H1 (cell line): ENCODE data around the gene ORMDL2. TPM values are rescaled to one million over a fixed set of nuclear protein-coding genes. Genes with fewer than 3 reads are reported as not detected.

Experiments used
- CTCF ChIA-PET: fragments of 300-600 bp; sonication (Branson Sonifier 250); formaldehyde crosslinking; loops from one replicate; lab custom pipeline; 2021; ENCODE audit not compliant: partially characterized antibody; lab: Charles Lee
- POLR2A ChIA-PET: fragments of 300-600 bp; sonication (Branson Sonifier 250); formaldehyde crosslinking; loops from one replicate; lab custom pipeline; 2021; ENCODE audit warnings: inconsistent platforms; ENCODE audit not compliant: partially characterized antibody; lab: Charles Lee
- DNase-seq, 2 experiments: peaks; one replicate each; pipeline versions ENCODE4 v3.0.0 to v3.0.0-alpha.2; 2010 to 2022; ENCODE audit warnings: low spot score in 2 of 2, low read depth in 1 of 2, mixed read lengths in 1 of 2
- FAIRE-seq: peaks from 2 replicates; lab custom pipeline; 2011; peaks lifted over from hg19 to GRCh38; lab: Jason Lieb, UNC
- H2AFZ ChIP-seq: 2 replicates; pipeline ENCODE4 v1.8.1; 2012; ENCODE audit warnings: low read length, inconsistent platforms
- H2AK5ac ChIP-seq: 2 replicates; pipeline ENCODE4 v1.6.1; 2013; ENCODE audit warnings: low read depth, low read length
- H2BK120ac ChIP-seq: replicated peaks from 2 replicates; pipeline ENCODE3; 2013; ENCODE audit warnings: low read depth, low read length, inconsistent platforms
- H2BK12ac ChIP-seq: 2 replicates; pipeline ENCODE4 v1.6.1; 2013; ENCODE audit warnings: low read depth, low read length
- H2BK15ac ChIP-seq: 2 replicates; pipeline ENCODE4 v1.6.1; 2013; ENCODE audit warnings: low read length
- H2BK20ac ChIP-seq: 2 replicates; pipeline ENCODE4 v1.6.1; 2013; ENCODE audit warnings: low read length
- H2BK5ac ChIP-seq: 2 replicates; pipeline ENCODE4 v1.6.1; 2013; ENCODE audit warnings: low read depth, low read length
- H3K14ac ChIP-seq: 2 replicates; pipeline ENCODE4 v1.6.1; 2013; ENCODE audit warnings: inconsistent platforms; ENCODE audit not compliant: insufficient read length
- H3K18ac ChIP-seq: 2 replicates; pipeline ENCODE4 v1.6.1; 2013; ENCODE audit warnings: low read length; ENCODE audit errors: extremely low read depth
- H3K23ac ChIP-seq: 2 replicates; pipeline ENCODE4 v1.6.1; 2013; ENCODE audit warnings: inconsistent platforms; ENCODE audit not compliant: insufficient read length
- H3K23me2 ChIP-seq: 2 replicates; pipeline ENCODE4 v1.6.1; 2013; ENCODE audit warnings: low read depth, low read length
- H3K27ac ChIP-seq: 2 replicates; pipeline ENCODE4 v1.6.1; 2011; ENCODE audit warnings: low read depth, low read length, inconsistent platforms
- H3K27me3 ChIP-seq, 4 experiments: replicated peaks in 1 of 4; 1 replicate in 1 of 4; 2 replicates in 3 of 4; pipeline versions ENCODE4 v1.6.1 to v1.8.1; 2011 to 2013; ENCODE audit warnings: low read length in 3 of 4, mild to moderate bottlenecking in 3 of 4, inconsistent platforms in 2 of 4, mixed read lengths in 2 of 4, moderate library complexity in 1 of 4; ENCODE audit not compliant: control insufficient read depth in 3 of 4, insufficient read depth in 3 of 4; ENCODE audit errors: extremely low read depth in 1 of 4
- H3K36me3 ChIP-seq, 4 experiments: 2 replicates each; pipeline versions ENCODE4 v1.6.1 to v1.8.1; 2011 to 2013; ENCODE audit warnings: mild to moderate bottlenecking in 4 of 4, low read length in 3 of 4, moderate library complexity in 2 of 4, control low read depth in 1 of 4, inconsistent platforms in 1 of 4; ENCODE audit not compliant: insufficient read depth in 4 of 4, control insufficient read depth in 2 of 4
- H3K4ac ChIP-seq: replicated peaks from 2 replicates; pipeline ENCODE3; 2013; ENCODE audit warnings: low read length, low read depth, mixed read lengths, inconsistent platforms; ENCODE audit not compliant: insufficient read length
- H3K4me1 ChIP-seq, 4 experiments: replicated peaks in 1 of 4; 1 replicate in 1 of 4; 2 replicates in 3 of 4; pipeline versions ENCODE4 v1.6.1 to v1.8.1; 2011 to 2013; ENCODE audit warnings: low read length in 3 of 4, inconsistent platforms in 2 of 4, mixed read lengths in 1 of 4; ENCODE audit not compliant: insufficient read depth in 4 of 4, control insufficient read depth in 3 of 4
- H3K4me2 ChIP-seq, 2 experiments: 2 replicates each; pipeline versions ENCODE4 v1.6.1 to v1.8.1; 2011 to 2013; ENCODE audit warnings: low read depth in 2 of 2, low read length in 2 of 2, control low read depth in 1 of 2, inconsistent platforms in 1 of 2, mild to moderate bottlenecking in 1 of 2; ENCODE audit not compliant: insufficient read depth in 1 of 2
- H3K4me3 ChIP-seq, 4 experiments: fragments of 200-600, 300-600 bp in 1 of 4; sonication (generic), shearing (Covaris generic), sonication (Bioruptor Twin) in 1 of 4; 2 replicates each; pipeline versions ENCODE4 v1.5.1 to v1.8.1; 2011 to 2016; ENCODE audit warnings: low read length in 4 of 4, low read depth in 3 of 4, control low read depth in 2 of 4, inconsistent platforms in 2 of 4, mild to moderate bottlenecking in 2 of 4, mixed read lengths in 1 of 4, moderate library complexity in 1 of 4; ENCODE audit not compliant: insufficient read depth in 2 of 4; ENCODE audit errors: extremely low read depth in 1 of 4
- H3K56ac ChIP-seq: replicated peaks from 2 replicates; pipeline ENCODE3; 2013; ENCODE audit warnings: low read depth, mild to moderate bottlenecking, mixed read lengths, low read length, inconsistent platforms; ENCODE audit not compliant: insufficient read length
- H3K79me1 ChIP-seq: 2 replicates; pipeline ENCODE4 v1.6.1; 2013; ENCODE audit warnings: low read depth, low read length, control low read depth
- H3K79me2 ChIP-seq, 2 experiments: 2 replicates each; pipeline versions ENCODE4 v1.6.1 to v1.8.1; 2012 to 2013; ENCODE audit warnings: low read length in 2 of 2, mild to moderate bottlenecking in 2 of 2, inconsistent platforms in 1 of 2; ENCODE audit not compliant: insufficient read depth in 2 of 2, control insufficient read depth in 1 of 2
- H3K9ac ChIP-seq, 4 experiments: replicated peaks in 1 of 4; 1 replicate in 1 of 4; 2 replicates in 3 of 4; pipeline versions ENCODE4 v1.6.1 to v1.8.1; 2011 to 2013; ENCODE audit warnings: low read depth in 3 of 4, low read length in 3 of 4, control low read depth in 2 of 4, mild to moderate bottlenecking in 2 of 4, moderate library complexity in 2 of 4, inconsistent platforms in 1 of 4; ENCODE audit errors: extremely low read depth in 1 of 4
- H3K9me3 ChIP-seq, 2 experiments: 2 replicates each; pipeline versions ENCODE4 v1.6.1 to v1.8.1; 2012 to 2013; ENCODE audit warnings: mild to moderate bottlenecking in 2 of 2, moderate library complexity in 2 of 2, control low read depth in 1 of 2, inconsistent platforms in 1 of 2, low read depth in 1 of 2, low read length in 1 of 2, mixed read lengths in 1 of 2; ENCODE audit not compliant: insufficient read depth in 2 of 2
- H4K20me1 ChIP-seq, 2 experiments: replicated peaks in 1 of 2; 2 replicates each; pipeline versions ENCODE3 to v1.8.1; 2011 to 2013; ENCODE audit warnings: inconsistent platforms in 2 of 2, low read length in 2 of 2, mild to moderate bottlenecking in 1 of 2; ENCODE audit not compliant: insufficient read depth in 2 of 2, control insufficient read depth in 1 of 2
- H4K5ac ChIP-seq: 2 replicates; pipeline ENCODE4 v1.6.1; 2013; ENCODE audit warnings: low read length, low read depth, mixed read lengths, inconsistent platforms; ENCODE audit not compliant: insufficient read length
- H4K8ac ChIP-seq: 2 replicates; pipeline ENCODE4 v1.8.0; 2013; ENCODE audit warnings: mild to moderate bottlenecking, moderate library complexity, low read length, inconsistent platforms; ENCODE audit not compliant: insufficient read depth; ENCODE audit errors: extremely low read depth
- H4K91ac ChIP-seq: replicated peaks from 2 replicates; pipeline ENCODE3; 2013; ENCODE audit warnings: low read length, mixed read lengths, inconsistent platforms; ENCODE audit not compliant: insufficient read length
- FOSL1 ChIP-seq: IDR thresholded peaks from 2 replicates; pipeline ENCODE4 v1.6.1; 2011; ENCODE audit warnings: mild to moderate bottlenecking, low read depth, low read length, moderate library complexity; ENCODE audit not compliant: insufficient read depth
- JUN ChIP-seq: IDR thresholded peaks from 2 replicates; pipeline ENCODE4 v1.6.1; 2011; ENCODE audit warnings: low read depth, mild to moderate bottlenecking, improper control_type of control experiment, low read length
- MAFK ChIP-seq: IDR thresholded peaks from 2 replicates; pipeline ENCODE4 v1.6.1; 2012; ENCODE audit warnings: low read depth, mild to moderate bottlenecking, improper control_type of control experiment, low read length
- RFX5 ChIP-seq: IDR thresholded peaks from 2 replicates; pipeline ENCODE4 v1.6.1; 2011; ENCODE audit warnings: low read depth, low read length, improper control_type of control experiment, borderline replicate concordance
- WGBS, 2 experiments: shearing (Covaris generic) in 1 of 2; methylation state at CpG; one replicate each; pipeline versions ENCODE4 v1.1.6 to v1.1.7; 2013 to 2015; ENCODE audit warnings: low lambda C conversion rate in 2 of 2, mixed read lengths in 2 of 2, inconsistent platforms in 1 of 2, low coverage in 1 of 2, missing lambda C conversion rate in 1 of 2; ENCODE audit not compliant: insufficient replicate concordance in 2 of 2, insufficient coverage in 1 of 2, insufficient read length in 1 of 2; ENCODE audit errors: extremely low coverage in 1 of 2, missing lambda C conversion rate in 1 of 2; 5-methylcytosine and 5-hydroxymethylcytosine counted together
- polyA plus RNA-seq, 7 experiments: library from polyadenylated mRNA; depleted of rRNA in 3 of 7; stranded (reverse) in 5 of 7; unstranded in 2 of 7; fragments of >200 nt in 5 of 7; fragments of 200-250 nt in 2 of 7; gene quantifications; 1 replicate in 5 of 7; 2 replicates in 1 of 7; 4 replicates in 1 of 7; pipeline versions ENCODE4 v1.2.1 to v1.2.3, GENCODE V29; 2011 to 2013; ENCODE audit warnings: missing spikeins in 2 of 7, mixed read lengths in 2 of 7
- total RNA-seq: library from RNA; stranded (reverse); fragmentation: NEBNext Ultra II Directional; extraction: Animal tissue kit (Norgen Biotek cat#: 25700); gene quantifications from 2 replicates; pipeline ENCODE4 v1.2.1, GENCODE V29; 2021

ORMDL2 gene
- total and polyA plus RNA-seq, 2 of the 8 experiments (the other 6 are each of a cell fraction or from before 2014, with no cell fraction given), result 39.0 to 65.6 TPM

DNA sequence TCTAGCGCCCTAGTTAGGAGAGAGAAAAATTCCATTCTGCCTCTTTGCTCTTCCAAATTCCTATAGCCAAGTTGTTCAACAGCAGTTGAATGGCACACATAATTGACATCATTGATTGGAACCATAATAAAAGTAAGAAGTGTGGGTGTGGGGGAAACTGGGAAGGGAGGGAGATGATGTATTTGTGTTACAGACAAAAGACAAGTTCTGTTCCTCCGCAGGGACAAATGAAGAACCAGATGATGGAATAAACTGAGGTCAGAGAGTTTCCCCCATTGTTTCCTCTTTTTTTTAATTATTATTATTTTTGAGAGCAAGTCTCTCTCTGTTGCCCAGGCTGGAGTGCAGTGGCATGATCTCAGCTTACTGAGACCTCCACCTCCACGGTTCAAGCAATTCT is 40.0 kb upstream of the ORMDL2 start:
- Histone ChIP-seq H3K9ac (no peak overlapping the region), H2BK12ac (no peak overlapping the region), H3K23me2 (no peaks in the 10 kb centered on the region; the same call in 1 of the 2 replicates), H3K56ac (no peak overlapping the region), H4K5ac (no peak overlapping the region), H3K18ac (no peak overlapping the region), H2BK5ac (no peak overlapping the region), H2BK120ac (no peak overlapping the region), H2AK5ac (no peak overlapping the region), H3K79me1 (no peaks in the 10 kb centered on the region), H3K4me3 (no peak overlapping the region), H3K4me1 (no peaks in the 10 kb centered on the region), H3K27me3 (no peaks in the 10 kb centered on the region), H3K4me2 (no peak overlapping the region), H4K91ac (no peak overlapping the region), H3K9me3 (no peaks in the 10 kb centered on the region), H4K8ac (no peak overlapping the region), H2BK15ac (no peak overlapping the region), H3K27ac (no peak overlapping the region), H3K23ac (no peak overlapping the region), H3K4ac (no peak overlapping the region), H3K14ac (no peak overlapping the region), H4K20me1 (peaks cover 0 to 3% of the 10 kb centered on the region in 2 experiments), H2AFZ (no peak overlapping the region), H3K79me2 (no peaks in the 10 kb centered on the region), H2BK20ac (no peak overlapping the region), H3K36me3 (peaks cover 2 to 60% (median 15%) of the 10 kb centered on the region in 4 experiments)
- 94% methylated on average over 3 of the region's 3 CpGs; no CpG with 5 or more reads in 1 of the 2 experiments for WGBS, 2 experiments
- FAIRE-seq (no peak), DNase-seq (no peak)
- ChIA-PET CTCF (interaction anchor here (0.8 to 3.1 kb wide), 5 partner anchors 9 to 40 kb away, joined by 3 to 17 read pairs (median 3); no protein-coding TSS in a partner anchor), POLR2A (interaction anchor here (0.8 to 46.5 kb wide), 3 partner anchors 9 to 34 kb away, joined by 3 to 809 read pairs (median 23); partner anchors contain the start of genes CD63 and GDF11)
- no peak for TF ChIP-seq RFX5
- no peak for TF ChIP-seq FOSL1
- no peak for TF ChIP-seq MAFK
- no peak for TF ChIP-seq JUN
